Diencephalon (tissue), 1 donor: ENCODE results near the gene MAP3K20. TPM values are rescaled to one million over a fixed set of nuclear protein-coding genes. Genes with fewer than 3 reads are reported as not detected.

ENCODE experiments used
- total RNA-seq: library from RNA; depleted of rRNA; stranded (reverse); fragments of >200 nt; gene quantifications from one replicate; pipeline ENCODE4 v1.2.3, GENCODE V29; 2014

Gene MAP3K20
- total RNA-seq: 12.2 TPM

DNA sequence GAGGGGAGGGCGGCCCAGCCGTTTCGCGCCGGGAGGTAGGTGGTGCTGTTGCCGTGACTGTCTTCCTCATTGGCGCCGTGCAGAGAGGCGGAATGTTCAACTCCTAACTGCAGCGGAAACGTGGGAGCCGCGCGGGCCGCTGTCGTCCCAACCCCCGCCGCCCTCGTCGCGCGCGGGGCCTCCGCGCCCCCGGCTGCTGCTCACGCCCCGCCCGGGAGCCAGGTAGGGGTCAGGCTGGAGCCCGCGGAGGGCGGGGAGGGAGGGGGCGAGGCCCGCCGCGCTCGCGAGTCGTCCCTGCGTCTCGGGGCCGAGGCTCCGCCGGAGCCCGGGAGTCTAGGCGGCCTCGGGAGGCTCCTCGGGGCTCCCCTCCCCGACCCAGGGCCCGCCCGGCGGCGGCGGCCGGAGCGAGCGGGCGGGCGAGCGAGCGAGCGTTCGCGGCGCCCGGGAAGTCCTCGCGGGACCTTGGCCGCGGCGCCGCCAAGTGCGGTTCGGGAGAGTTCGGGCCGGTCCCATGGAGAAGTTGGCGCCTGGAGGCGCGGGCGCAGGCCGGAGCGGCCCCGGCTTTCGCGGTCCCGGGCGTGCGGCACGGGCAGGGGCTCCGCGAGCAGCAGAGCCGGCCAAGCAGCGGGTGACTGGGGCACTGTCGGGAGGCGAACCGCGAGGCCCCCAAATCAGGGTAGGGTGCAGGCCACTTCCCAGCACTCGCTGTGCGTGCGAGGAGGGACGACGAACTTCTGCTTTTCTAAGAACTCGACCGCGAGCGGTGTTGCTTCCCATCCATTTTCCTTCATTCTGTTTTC lies at the start of gene MAP3K20:
MAP3K20 (plus strand) TSS at position 66 of the 800 bp plus-strand sequence. CDS start 15,186 bp downstream, outside the sequence.

